ENCODE results near the gene ERAP2. TPM values are rescaled to one million over a fixed set of nuclear protein-coding genes. Genes with fewer than 3 reads are reported as not detected.

The ERAP2 gene
- polyA plus RNA-seq, 3 donors: 3.0 to 20.4 (median 3.4) TPM

DNA sequence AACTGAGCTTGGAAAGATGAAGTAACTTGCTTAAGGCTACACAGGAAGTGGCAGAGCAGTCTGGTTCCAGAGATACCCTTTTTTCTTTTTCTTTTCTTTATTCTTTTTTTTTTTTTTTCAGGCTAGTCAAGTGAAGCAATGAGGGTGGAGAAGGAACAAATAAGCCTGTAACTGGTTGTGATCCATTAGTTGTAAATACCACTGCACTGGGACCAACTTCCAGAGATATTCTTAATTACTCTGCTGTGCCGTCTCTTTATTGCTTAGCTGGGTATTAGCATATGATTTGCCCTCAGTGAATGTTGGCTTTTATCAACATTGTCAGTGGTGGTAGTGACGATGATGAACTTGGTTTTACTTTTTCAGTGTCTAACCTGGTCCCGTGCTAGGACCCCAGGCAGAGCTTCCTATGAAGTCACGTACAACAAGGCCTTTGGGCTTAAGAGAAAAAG, 86.3 kb downstream of the ERAP2 start:
- Histone ChIP-seq H2AFZ (ENCODE audit: insufficient read depth, low read depth, low read length, poor library complexity, severe bottlenecking) (no peak overlapping the region), H3K79me2 (ENCODE audit: insufficient read depth, low read length) (peaks cover 99% of the 10 kb centered on the region), H3K9ac (ENCODE audit: insufficient read depth, low read length, poor library complexity, severe bottlenecking) (no peak overlapping the region), H3K27me3 (ENCODE audit: control insufficient read depth in 2 of 2, insufficient read depth in 2 of 2, low read length in 2 of 2) (no peaks in the 10 kb centered on the region), H4K20me1 (ENCODE audit: insufficient read depth, low read length) (peaks cover 54% of the 10 kb centered on the region), H3K36me3 (replicated peaks in 1 of 2; ENCODE audit: control insufficient read depth in 1 of 2, insufficient read depth in 2 of 2, low read length in 2 of 2) (peaks cover 0 to 4% of the 10 kb centered on the region in 2 donors), H3K4me2 (replicated peaks; ENCODE audit: extremely low read depth, low read length, poor library complexity, severe bottlenecking) (peak overlapping the region; percentile 21), H3K4me3 (replicated peaks in 1 of 3; ENCODE audit: low read depth in 2 of 3, low read length in 3 of 3) (peak overlapping the region in 1 of 3 experiments; percentile 1), H3K9me3 (replicated peaks in 1 of 2; ENCODE audit: control insufficient read depth in 1 of 2, insufficient read depth in 1 of 2, low read length in 2 of 2) (no peaks in the 10 kb centered on the region), H3K4me1 (ENCODE audit: control insufficient read depth in 1 of 2, insufficient read depth in 2 of 2, low read length in 2 of 2) (peaks cover 51 to 58% of the 10 kb centered on the region in 2 donors), H3K27ac (ENCODE audit: low read depth in 1 of 2, low read length in 2 of 2) (peak overlapping the region in 1 of 2 donors; percentile 76)
- Mint-ChIP-seq H3K4me3 (no peak overlapping the region), H3K36me3 (peaks cover 8 to 22% of the 10 kb centered on the region in 2 donors), H3K27ac (peak overlapping the region; percentile 28 to 89 (median 78)), H3K4me1 (peaks cover 61% of the 10 kb centered on the region), H3K9me3 (no peaks in the 10 kb centered on the region), H3K27me3 (ENCODE audit: low read depth in 3 of 3) (peaks cover 0 to 2% (median 0%) of the 10 kb centered on the region in 3 donors)
- TF ChIP-seq, protein P1, sequence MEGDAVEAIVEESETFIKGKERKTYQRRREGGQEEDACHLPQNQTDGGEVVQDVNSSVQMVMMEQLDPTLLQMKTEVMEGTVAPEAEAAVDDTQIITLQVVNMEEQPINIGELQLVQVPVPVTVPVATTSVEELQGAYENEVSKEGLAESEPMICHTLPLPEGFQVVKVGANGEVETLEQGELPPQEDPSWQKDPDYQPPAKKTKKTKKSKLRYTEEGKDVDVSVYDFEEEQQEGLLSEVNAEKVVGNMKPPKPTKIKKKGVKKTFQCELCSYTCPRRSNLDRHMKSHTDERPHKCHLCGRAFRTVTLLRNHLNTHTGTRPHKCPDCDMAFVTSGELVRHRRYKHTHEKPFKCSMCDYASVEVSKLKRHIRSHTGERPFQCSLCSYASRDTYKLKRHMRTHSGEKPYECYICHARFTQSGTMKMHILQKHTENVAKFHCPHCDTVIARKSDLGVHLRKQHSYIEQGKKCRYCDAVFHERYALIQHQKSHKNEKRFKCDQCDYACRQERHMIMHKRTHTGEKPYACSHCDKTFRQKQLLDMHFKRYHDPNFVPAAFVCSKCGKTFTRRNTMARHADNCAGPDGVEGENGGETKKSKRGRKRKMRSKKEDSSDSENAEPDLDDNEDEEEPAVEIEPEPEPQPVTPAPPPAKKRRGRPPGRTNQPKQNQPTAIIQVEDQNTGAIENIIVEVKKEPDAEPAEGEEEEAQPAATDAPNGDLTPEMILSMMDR (IDR thresholded peaks at IDR 0.05): no peak
- intact Hi-C loops (cut with micrococcal nuclease): no loop called here
- 60% methylated on average over 1 of the region's 4 CpGs for WGBS (ENCODE audit: insufficient coverage)
- no peak for DNase-seq

DNA sequence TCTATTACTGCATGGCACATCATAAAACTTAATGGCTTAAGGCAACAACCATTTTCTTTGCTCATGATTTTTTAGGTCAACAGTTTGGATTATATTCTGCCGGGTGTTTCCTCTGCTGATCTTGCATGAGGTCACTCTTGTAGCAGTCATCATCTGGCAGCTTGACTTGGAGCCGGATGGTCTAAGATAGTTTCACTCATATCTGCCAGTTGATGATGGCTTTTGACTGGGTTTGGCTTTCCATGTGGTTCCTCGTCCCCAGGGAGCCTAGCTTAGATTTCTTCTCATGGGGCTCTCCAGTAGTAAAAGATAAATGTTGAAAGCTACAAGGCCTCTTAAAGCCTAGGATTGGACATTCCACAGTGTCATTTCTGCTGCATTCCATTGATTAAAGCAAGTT, 87.0 kb downstream of the ERAP2 start:
- Histone ChIP-seq H3K27ac (ENCODE audit: low read depth in 1 of 2, low read length in 2 of 2) (peak overlapping the region in 1 of 2 donors; percentile 76), H3K36me3 (replicated peaks in 1 of 2; ENCODE audit: control insufficient read depth in 1 of 2, insufficient read depth in 2 of 2, low read length in 2 of 2) (peaks cover 0 to 4% of the 10 kb centered on the region in 2 donors), H3K9me3 (replicated peaks in 1 of 2; ENCODE audit: control insufficient read depth in 1 of 2, insufficient read depth in 1 of 2, low read length in 2 of 2) (no peaks in the 10 kb centered on the region), H4K20me1 (ENCODE audit: insufficient read depth, low read length) (peaks cover 54% of the 10 kb centered on the region), H3K4me3 (replicated peaks in 1 of 3; ENCODE audit: low read depth in 2 of 3, low read length in 3 of 3) (no peak overlapping the region), H3K4me2 (replicated peaks; ENCODE audit: extremely low read depth, low read length, poor library complexity, severe bottlenecking) (peak overlapping the region; percentile 21), H2AFZ (ENCODE audit: insufficient read depth, low read depth, low read length, poor library complexity, severe bottlenecking) (no peak overlapping the region), H3K79me2 (ENCODE audit: insufficient read depth, low read length) (peaks cover 99% of the 10 kb centered on the region), H3K9ac (ENCODE audit: insufficient read depth, low read length, poor library complexity, severe bottlenecking) (no peak overlapping the region), H3K4me1 (ENCODE audit: control insufficient read depth in 1 of 2, insufficient read depth in 2 of 2, low read length in 2 of 2) (peaks cover 44 to 51% of the 10 kb centered on the region in 2 donors), H3K27me3 (ENCODE audit: control insufficient read depth in 2 of 2, insufficient read depth in 2 of 2, low read length in 2 of 2) (no peaks in the 10 kb centered on the region)
- TF ChIP-seq, protein P1 (IDR thresholded peaks at IDR 0.05): no peak
- DNase-seq: peak; percentile 14 to 29 (median 14)
- H3K27me3 Mint-ChIP-seq (ENCODE audit: low read depth in 3 of 3): peaks cover 0 to 2% (median 0%) of the 10 kb centered on the region in 3 donors
- H3K4me1 Mint-ChIP-seq: peaks cover 56% of the 10 kb centered on the region
- WGBS (ENCODE audit: insufficient coverage): 34% methylated on average over 3 of the region's 3 CpGs
- H3K36me3 Mint-ChIP-seq: peaks cover 8 to 22% of the 10 kb centered on the region in 2 donors
- no peak overlapping the region for H3K4me3 Mint-ChIP-seq
- peak overlapping the region in 5 of 7 donors; percentile 28 to 89 (median 68) for H3K27ac Mint-ChIP-seq
- H3K9me3 Mint-ChIP-seq: no peaks in the 10 kb centered on the region
- intact Hi-C loops (cut with micrococcal nuclease): no loop called here
